CD14-positive monocyte (primary cell): ENCODE data around the gene ACTL8. TPM values are rescaled to one million over a fixed set of nuclear protein-coding genes. Genes with fewer than 3 reads are reported as not detected.

Experiments
- DNase-seq, 3 donors: peaks; one replicate each; pipeline ENCODE4 v3.0.0-alpha.2; 2011 to 2022
- H2AFZ ChIP-seq: 2 replicates; pipeline ENCODE4 v1.6.0; 2012; ENCODE audit warnings: mild to moderate bottlenecking, low read depth, low read length, inconsistent platforms; ENCODE audit not compliant: insufficient read depth, poor library complexity, severe bottlenecking
- H3K27ac ChIP-seq, 2 donors: 1 replicate in 1 of 2; 2 replicates in 1 of 2; pipeline ENCODE4 v1.5.1; 2012 to 2013; ENCODE audit warnings: low read length in 2 of 2, control low read depth in 1 of 2, inconsistent platforms in 1 of 2, low read depth in 1 of 2, mild to moderate bottlenecking in 1 of 2
- H3K27me3 ChIP-seq, 2 donors: one replicate each; pipeline versions ENCODE4 v1.6.0 to v1.6.1; 2011 to 2013; ENCODE audit warnings: low read length in 2 of 2; ENCODE audit not compliant: control insufficient read depth in 2 of 2, insufficient read depth in 2 of 2
- H3K36me3 ChIP-seq, 2 donors: replicated peaks in 1 of 2; 1 replicate in 1 of 2; 2 replicates in 1 of 2; pipeline versions ENCODE4 v1.5.1 to v1.6.1; 2012 to 2013; ENCODE audit warnings: low read length in 2 of 2, control low read depth in 1 of 2, inconsistent platforms in 1 of 2, mild to moderate bottlenecking in 1 of 2; ENCODE audit not compliant: insufficient read depth in 2 of 2, control insufficient read depth in 1 of 2
- H3K4me1 ChIP-seq, 2 donors: 1 replicate in 1 of 2; 2 replicates in 1 of 2; pipeline versions ENCODE4 v1.5.1 to v1.6.1; 2012 to 2013; ENCODE audit warnings: low read length in 2 of 2, control low read depth in 1 of 2, inconsistent platforms in 1 of 2, mild to moderate bottlenecking in 1 of 2, moderate library complexity in 1 of 2; ENCODE audit not compliant: insufficient read depth in 2 of 2, control insufficient read depth in 1 of 2
- H3K4me2 ChIP-seq: replicated peaks from 2 replicates; pipeline ENCODE3; 2012; ENCODE audit warnings: low read length, moderate library complexity, mild to moderate bottlenecking; ENCODE audit not compliant: poor library complexity, severe bottlenecking; ENCODE audit errors: extremely low read depth
- H3K4me3 ChIP-seq, 3 experiments: fragments of 200-600 bp in 1 of 3; sonication (generic) in 1 of 3; replicated peaks in 1 of 3; 1 replicate in 2 of 3; 2 replicates in 1 of 3; pipeline ENCODE4 v1.5.1; 2011 to 2013; ENCODE audit warnings: low read length in 3 of 3, mild to moderate bottlenecking in 3 of 3, control low read depth in 2 of 3, low read depth in 2 of 3, inconsistent platforms in 1 of 3, moderate library complexity in 1 of 3
- H3K79me2 ChIP-seq: 2 replicates; pipeline ENCODE4 v1.6.0; 2012; ENCODE audit warnings: mild to moderate bottlenecking, control low read depth, inconsistent platforms, low read length, moderate library complexity; ENCODE audit not compliant: insufficient read depth
- H3K9ac ChIP-seq: 2 replicates; pipeline ENCODE4 v1.6.0; 2017; ENCODE audit warnings: low read length, mild to moderate bottlenecking; ENCODE audit not compliant: insufficient read depth, poor library complexity, severe bottlenecking
- H3K9me3 ChIP-seq, 2 donors: replicated peaks in 1 of 2; 1 replicate in 1 of 2; 2 replicates in 1 of 2; pipeline versions ENCODE4 v1.5.1 to v1.6.1; 2012 to 2013; ENCODE audit warnings: low read length in 2 of 2, control low read depth in 1 of 2; ENCODE audit not compliant: control insufficient read depth in 1 of 2, insufficient read depth in 1 of 2
- H4K20me1 ChIP-seq: 2 replicates; pipeline ENCODE4 v1.6.0; 2012; ENCODE audit warnings: mild to moderate bottlenecking, low read length, control low read depth, moderate library complexity; ENCODE audit not compliant: insufficient read depth
- H3K27ac Mint-ChIP-seq, 7 donors: one replicate each; pipeline ENCODE4 v1.8.0; 2020; ENCODE audit warnings: mild to moderate bottlenecking in 7 of 7, mixed read lengths in 7 of 7, moderate library complexity in 6 of 7, inconsistent platforms in 2 of 7
- H3K27me3 Mint-ChIP-seq, 3 donors: one replicate each; pipeline ENCODE4 v1.8.0; 2021 to 2022; ENCODE audit warnings: low read depth in 3 of 3, mild to moderate bottlenecking in 3 of 3, mixed read lengths in 3 of 3, moderate library complexity in 3 of 3, inconsistent platforms in 1 of 3
- H3K36me3 Mint-ChIP-seq, 2 donors: one replicate each; pipeline ENCODE4 v1.8.0; 2020; ENCODE audit warnings: mixed read lengths in 2 of 2, inconsistent platforms in 1 of 2, mild to moderate bottlenecking in 1 of 2
- H3K4me1 Mint-ChIP-seq: one replicate; pipeline ENCODE4 v1.8.0; 2020; ENCODE audit warnings: mild to moderate bottlenecking, mixed read lengths
- H3K4me3 Mint-ChIP-seq, 2 donors: one replicate each; pipeline ENCODE4 v1.8.0; 2020; ENCODE audit warnings: mild to moderate bottlenecking in 2 of 2, mixed read lengths in 2 of 2, moderate library complexity in 1 of 2
- H3K9me3 Mint-ChIP-seq, 7 donors: one replicate each; pipeline ENCODE4 v1.8.0; 2020 to 2022; ENCODE audit warnings: mixed read lengths in 7 of 7, mild to moderate bottlenecking in 6 of 7, moderate library complexity in 6 of 7, inconsistent platforms in 2 of 7
- CTCF ChIP-seq: fragments of 200-600 bp; IDR thresholded peaks from one replicate; pipeline ENCODE4 v1.8.0; 2022; ENCODE audit warnings: antibody characterized with exemption, mild to moderate bottlenecking
- WGBS: methylation state at CpG from one replicate; pipeline ENCODE4 v1.1.5; 2013; ENCODE audit warnings: missing lambda C conversion rate; ENCODE audit not compliant: insufficient coverage; 5-methylcytosine and 5-hydroxymethylcytosine counted together
- intact Hi-C, 2 donors: fragments of 100-400 bp; cut with micrococcal nuclease; formaldehyde crosslinking; loops; one replicate each; pipeline versions ENCODE4 v1.15.0 to v1.15.1; 2023
- polyA plus RNA-seq, 3 donors: library from polyadenylated mRNA; depleted of rRNA in 1 of 3; unstranded in 2 of 3; stranded (reverse) in 1 of 3; fragments of 300-500 nt in 2 of 3; fragments of >200 nt in 1 of 3; fragmentation: Illumina TruSeq in 2 of 3; gene quantifications; 1 replicate in 2 of 3; 2 replicates in 1 of 3; pipeline ENCODE4 v1.2.3, GENCODE V29; 2012 to 2021

The ACTL8 gene
- polyA plus RNA-seq, 3 donors: not detected

GRCh38 chr1:17862121-17862520 is 107.0 kb downstream of the ACTL8 start:
- H3K79me2 ChIP-seq: no peaks in the 10 kb centered on the region
- no peaks in the 10 kb centered on the region for H3K4me1 ChIP-seq
- H3K27ac ChIP-seq: no peak overlapping the region
- H3K4me3 Mint-ChIP-seq: no peak overlapping the region
- no CpG with 5 or more reads among the region's 2 CpGs for WGBS
- no peaks in the 10 kb centered on the region for H4K20me1 ChIP-seq
- no peak for TF ChIP-seq CTCF
- H3K4me1 Mint-ChIP-seq: no peaks in the 10 kb centered on the region
- no peaks in the 10 kb centered on the region for H3K9me3 Mint-ChIP-seq
- H2AFZ ChIP-seq: no peak overlapping the region
- no peaks in the 10 kb centered on the region for H3K36me3 ChIP-seq
- H3K4me3 ChIP-seq: no peak overlapping the region
- intact Hi-C loops: loop anchor here in 1 of 2 donors (2.0 kb wide), 1 partner anchor 21 kb away; no protein-coding TSS in a partner anchor
- no peak overlapping the region for H3K27ac Mint-ChIP-seq
- H3K9ac ChIP-seq: no peak overlapping the region
- no peaks in the 10 kb centered on the region for H3K27me3 ChIP-seq
- H3K9me3 ChIP-seq: no peaks in the 10 kb centered on the region
- no peaks in the 10 kb centered on the region for H3K36me3 Mint-ChIP-seq
- peaks cover 2 to 14% (median 7%) of the 10 kb centered on the region in 3 donors for H3K27me3 Mint-ChIP-seq
- no peak for DNase-seq
- no peak overlapping the region for H3K4me2 ChIP-seq

- no peaks in the 10 kb centered on the region for H3K79me2 ChIP-seq
- H3K9ac ChIP-seq: no peak overlapping the region
- no peaks in the 10 kb centered on the region for H3K27me3 ChIP-seq
- Mint-ChIP-seq H3K9me3 (peaks cover 0 to 7% (median 3%) of the 10 kb centered on the region in 7 donors), H3K36me3 (no peaks in the 10 kb centered on the region), H3K27me3 (peaks cover 2 to 8% (median 7%) of the 10 kb centered on the region in 3 donors), H3K4me3 (no peak overlapping the region), H3K27ac (no peak overlapping the region), H3K4me1 (no peaks in the 10 kb centered on the region)
- H3K27ac ChIP-seq: no peak overlapping the region
- intact Hi-C loops: no loop called here
- H2AFZ ChIP-seq: no peak overlapping the region
- no peaks in the 10 kb centered on the region for H3K9me3 ChIP-seq
- no peak overlapping the region for H3K4me2 ChIP-seq
- no peak overlapping the region for H3K4me3 ChIP-seq
- TF ChIP-seq CTCF: no peak
- H3K4me1 ChIP-seq: no peaks in the 10 kb centered on the region
- H3K36me3 ChIP-seq: no peaks in the 10 kb centered on the region
- no peaks in the 10 kb centered on the region for H4K20me1 ChIP-seq
- no peak for DNase-seq
- WGBS: 64% methylated on average over 4 of the region's 9 CpGs
Measured at GRCh38 chr1:17865912-17866739, 111.0 kb downstream of the ACTL8 start.
